Spleen (tissue), 11 donors: ENCODE results near the gene EPHA3. TPM values are rescaled to one million over a fixed set of nuclear protein-coding genes. Genes with fewer than 3 reads are reported as not detected.

ENCODE experiments used
- DNase-seq: peaks from one replicate; pipeline ENCODE4 v3.0.0-alpha.2; 2020
- H3K27ac ChIP-seq, 8 donors: fragments of 200-600 bp; sonication (generic) in 7 of 8; 1 replicate in 4 of 8; 2 replicates in 4 of 8; pipeline versions ENCODE4 v1.5.0 to v1.8.0; 2016 to 2021; ENCODE audit warnings: inconsistent platforms in 4 of 8, mild to moderate bottlenecking in 4 of 8, moderate library complexity in 1 of 8
- H3K27me3 ChIP-seq, 7 donors: fragments of 200-600 bp; sonication (generic) in 6 of 7; replicated peaks in 1 of 7; 1 replicate in 4 of 7; 2 replicates in 3 of 7; pipeline versions ENCODE4 v1.5.0 to v1.8.0; 2016 to 2021; ENCODE audit warnings: inconsistent platforms in 3 of 7, mild to moderate bottlenecking in 1 of 7
- H3K36me3 ChIP-seq, 6 donors: fragments of 200-600 bp; sonication (generic) in 5 of 6; 1 replicate in 4 of 6; 2 replicates in 2 of 6; pipeline versions ENCODE4 v1.5.0 to v1.8.0; 2016 to 2021; ENCODE audit warnings: inconsistent platforms in 2 of 6
- H3K4me1 ChIP-seq, 6 donors: fragments of 200-600 bp; sonication (generic) in 5 of 6; 1 replicate in 3 of 6; 2 replicates in 3 of 6; pipeline versions ENCODE4 v1.5.0 to v1.8.0; 2016 to 2021; ENCODE audit warnings: inconsistent platforms in 3 of 6
- H3K4me3 ChIP-seq, 8 donors: fragments of 200-600 bp; sonication (generic) in 7 of 8; 1 replicate in 4 of 8; 2 replicates in 4 of 8; pipeline versions ENCODE4 v1.5.0 to v1.8.0; 2016 to 2021; ENCODE audit warnings: inconsistent platforms in 4 of 8, mild to moderate bottlenecking in 4 of 8, moderate library complexity in 2 of 8
- H3K9me3 ChIP-seq, 8 donors: fragments of 200-600 bp; sonication (generic) in 7 of 8; 1 replicate in 4 of 8; 2 replicates in 4 of 8; pipeline versions ENCODE4 v1.5.0 to v1.8.0; 2016 to 2021; ENCODE audit warnings: inconsistent platforms in 4 of 8
- CTCF ChIP-seq, 11 experiments: fragments of 200-600 bp in 7 of 11; fragments of 450-650 bp in 4 of 11; sonication (generic) in 4 of 11; IDR thresholded peaks in 8 of 11; conservative IDR thresholded peaks in 3 of 11; 1 replicate in 7 of 11; 2 replicates in 4 of 11; pipeline versions ENCODE4 v1.4.0 to v1.8.0; 2016 to 2021; ENCODE audit warnings: antibody characterized with exemption in 11 of 11, inconsistent platforms in 4 of 11, mild to moderate bottlenecking in 1 of 11
- POLR2A ChIP-seq, 3 donors: fragments of 450-650 bp; IDR thresholded peaks; one replicate each; pipeline ENCODE4 v1.5.1; 2017; ENCODE audit warnings: antibody characterized with exemption in 3 of 3, mild to moderate bottlenecking in 1 of 3
- POLR2AphosphoS5 ChIP-seq, 3 donors: sonication (generic); formaldehyde crosslinking; IDR thresholded peaks; one replicate each; pipeline ENCODE4 v1.5.1; 2017; ENCODE audit warnings: antibody characterized with exemption in 3 of 3
- WGBS, 5 donors: extraction: QIAGEN DNeasy Blood & Tissue Kit in 3 of 5; methylation state at CpG; one replicate each; pipeline versions ENCODE4 v1.1.5 to v1.1.7; 2013 to 2018; 5-methylcytosine and 5-hydroxymethylcytosine counted together
- intact Hi-C: fragments of 100-400 bp; cut with DNase I; formaldehyde crosslinking; loops from one replicate; pipeline ENCODE4 v1.15.0; 2023; ENCODE audit warnings: low total_unique reads
- polyA plus RNA-seq, 3 donors: library from polyadenylated mRNA; stranded (reverse); fragments of 200-250 nt; gene quantifications; one replicate each; pipeline ENCODE4 v1.2.1, GENCODE V29; 2013
- total RNA-seq, 7 donors: library from RNA; depleted of rRNA in 3 of 7; stranded (reverse); fragments of >200 nt in 3 of 7; fragmentation: NEBNext Ultra II Directional in 4 of 7; extraction: Animal tissue kit (Norgen Biotek cat#: 25700) in 4 of 7; gene quantifications; one replicate each; pipeline versions ENCODE4 v1.1.0 to v1.2.1, GENCODE V29; 2016 to 2021
- donor health status: healthy with polysubstance abuse.
- donor health status: DM: no; HTN: no; CAD: no; lungs with moderate emphysema.
- donor health status: DM: no; HTN: no; CAD: no.
- donor health status: Bipolar disorder and iron deficiency.
- donor health status: healthy.
- donor health status: DM: no; HTN: no; CAD: no.
- donor health status: DM: yes; HTN: yes; CAD: no.

The EPHA3 gene
- total and polyA plus RNA-seq, 10 donors = 0.07 to 1.2 (median 0.76) TPM

GRCh38 chr3:89419647-89420241, 312.3 kb downstream of the EPHA3 start:
- 55 to 67% (median 58%) methylated on average over 3 of the region's 3 CpGs for WGBS, 5 donors
- no peaks in the 10 kb centered on the region for H3K4me1 ChIP-seq
- H3K36me3 ChIP-seq = no peaks in the 10 kb centered on the region
- intact Hi-C loops = no loop called here
- H3K4me3 ChIP-seq = no peak overlapping the region
- TF ChIP-seq POLR2AphosphoS5 (IDR thresholded peaks at IDR 0.05) (no peak), POLR2A (IDR thresholded peaks at IDR 0.05) (no peak), CTCF (IDR thresholded peaks at IDR 0.05 in 8 of 11, conservative IDR thresholded peaks at IDR 0.05 in 3 of 11) (no peak)
- no peak for DNase-seq
- no peaks in the 10 kb centered on the region for H3K27me3 ChIP-seq
- no peak overlapping the region for H3K27ac ChIP-seq
- no peaks in the 10 kb centered on the region for H3K9me3 ChIP-seq

GRCh38 chr3:89426060-89426459, 318.6 kb downstream of the EPHA3 start:
- DNase-seq = no peak
- intact Hi-C loops = no loop called here
- no peaks in the 10 kb centered on the region for H3K9me3 ChIP-seq
- H3K27ac ChIP-seq = no peak overlapping the region
- TF ChIP-seq POLR2A (IDR thresholded peaks at IDR 0.05) = no peak
- no peak for TF ChIP-seq CTCF (IDR thresholded peaks at IDR 0.05 in 8 of 11, conservative IDR thresholded peaks at IDR 0.05 in 3 of 11)
- TF ChIP-seq POLR2AphosphoS5 (IDR thresholded peaks at IDR 0.05) = no peak
- H3K27me3 ChIP-seq = no peaks in the 10 kb centered on the region
- no peak overlapping the region for H3K4me3 ChIP-seq
- H3K36me3 ChIP-seq = no peaks in the 10 kb centered on the region
- no peaks in the 10 kb centered on the region for H3K4me1 ChIP-seq
- WGBS, 5 donors = 84 to 95% (median 88%) methylated on average over 5 of the region's 5 CpGs

- DNase-seq = no peak
- intact Hi-C loops = no loop called here
- Histone ChIP-seq H3K4me1 (no peaks in the 10 kb centered on the region), H3K27ac (no peak overlapping the region), H3K4me3 (no peak overlapping the region), H3K27me3 (no peaks in the 10 kb centered on the region), H3K9me3 (no peaks in the 10 kb centered on the region), H3K36me3 (no peaks in the 10 kb centered on the region)
- WGBS, 5 donors = 76 to 83% (median 80%) methylated on average over 7 of the region's 7 CpGs
- TF ChIP-seq POLR2A (IDR thresholded peaks at IDR 0.05) (no peak), POLR2AphosphoS5 (IDR thresholded peaks at IDR 0.05) (no peak), CTCF (IDR thresholded peaks at IDR 0.05 in 8 of 11, conservative IDR thresholded peaks at IDR 0.05 in 3 of 11) (no peak)
These were observed 327.4 kb downstream of the EPHA3 start for GRCh38 chr3:89434621-89435380.

GRCh38 chr3:89436846-89437245, 329.4 kb downstream of the EPHA3 start:
- Histone ChIP-seq H3K4me3 (no peak overlapping the region), H3K4me1 (no peaks in the 10 kb centered on the region), H3K27me3 (no peaks in the 10 kb centered on the region), H3K27ac (no peak overlapping the region), H3K36me3 (no peaks in the 10 kb centered on the region), H3K9me3 (no peaks in the 10 kb centered on the region)
- DNase-seq = no peak
- TF ChIP-seq POLR2A (IDR thresholded peaks at IDR 0.05) = no peak
- TF ChIP-seq CTCF (IDR thresholded peaks at IDR 0.05 in 8 of 11, conservative IDR thresholded peaks at IDR 0.05 in 3 of 11) = no peak
- no peak for TF ChIP-seq POLR2AphosphoS5 (IDR thresholded peaks at IDR 0.05)
- WGBS, 5 donors = 70 to 85% (median 81%) methylated on average over 3 of the region's 3 CpGs
- intact Hi-C loops = no loop called here
